Type B pancreatic cell (in vitro differentiated cells): ENCODE measurements around the gene TMEM98. TPM values are rescaled to one million over a fixed set of nuclear protein-coding genes. Genes with fewer than 3 reads are reported as not detected.

Experiments
- DNase-seq: peaks from one replicate; pipeline ENCODE4 v3.0.0; 2021; ENCODE audit warnings: mixed read lengths; ENCODE audit not compliant: unreplicated experiment; ENCODE audit errors: extremely low spot score
- H3K27ac Mint-ChIP-seq: 2 replicates; pipeline ENCODE4 v1.8.0; 2021; ENCODE audit warnings: mild to moderate bottlenecking, mixed read lengths
- H3K27me3 Mint-ChIP-seq: 2 replicates; pipeline ENCODE4 v1.8.0; 2021; ENCODE audit warnings: mixed read lengths
- H3K36me3 Mint-ChIP-seq: 2 replicates; pipeline ENCODE4 v1.8.0; 2021; ENCODE audit warnings: mixed read lengths
- H3K4me1 Mint-ChIP-seq: one replicate; pipeline ENCODE4 v1.8.0; 2021; ENCODE audit warnings: mixed read lengths; ENCODE audit not compliant: unreplicated experiment
- H3K4me3 Mint-ChIP-seq: 2 replicates; pipeline ENCODE4 v1.8.0; 2021; ENCODE audit warnings: mild to moderate bottlenecking, mixed read lengths
- H3K9me3 Mint-ChIP-seq: 2 replicates; pipeline ENCODE4 v1.8.0; 2021; ENCODE audit warnings: mixed read lengths
- total RNA-seq: library from RNA; stranded (reverse); gene quantifications from 2 replicates; pipeline ENCODE4 v1.2.1, GENCODE V29; 2021; ENCODE audit warnings: low replicate concordance
- TF ChIP-seq, protein P1 (sequence below): fragments of 200-600 bp; sonication (generic); conservative IDR thresholded peaks from 2 replicates; pipeline ENCODE4 v1.5.0; 2021; ENCODE audit warnings: antibody characterized with exemption, mild to moderate bottlenecking

Gene TMEM98
- total RNA-seq, 1 donor from 2014 or later = 161 TPM

DNA sequence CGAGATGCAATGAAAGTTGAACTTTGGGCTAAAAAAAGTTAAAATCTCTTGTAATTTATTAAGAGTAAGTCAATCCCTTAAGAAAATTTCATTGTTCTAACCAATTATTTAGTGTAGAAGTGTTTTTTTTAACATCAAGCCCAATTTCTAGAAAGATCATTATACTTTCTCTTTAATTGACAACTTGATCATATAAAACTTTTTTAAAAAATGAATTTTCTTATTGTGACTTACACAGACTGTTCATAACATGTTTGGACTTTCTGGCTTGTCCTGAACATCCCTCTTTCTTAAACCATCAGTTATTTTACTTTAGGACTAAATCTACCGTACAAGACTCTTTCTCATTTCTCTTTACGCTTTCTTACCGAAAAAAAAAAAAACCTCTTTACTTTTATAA is 26.2 kb upstream of the TMEM98 start:
- TF ChIP-seq, protein P1, sequence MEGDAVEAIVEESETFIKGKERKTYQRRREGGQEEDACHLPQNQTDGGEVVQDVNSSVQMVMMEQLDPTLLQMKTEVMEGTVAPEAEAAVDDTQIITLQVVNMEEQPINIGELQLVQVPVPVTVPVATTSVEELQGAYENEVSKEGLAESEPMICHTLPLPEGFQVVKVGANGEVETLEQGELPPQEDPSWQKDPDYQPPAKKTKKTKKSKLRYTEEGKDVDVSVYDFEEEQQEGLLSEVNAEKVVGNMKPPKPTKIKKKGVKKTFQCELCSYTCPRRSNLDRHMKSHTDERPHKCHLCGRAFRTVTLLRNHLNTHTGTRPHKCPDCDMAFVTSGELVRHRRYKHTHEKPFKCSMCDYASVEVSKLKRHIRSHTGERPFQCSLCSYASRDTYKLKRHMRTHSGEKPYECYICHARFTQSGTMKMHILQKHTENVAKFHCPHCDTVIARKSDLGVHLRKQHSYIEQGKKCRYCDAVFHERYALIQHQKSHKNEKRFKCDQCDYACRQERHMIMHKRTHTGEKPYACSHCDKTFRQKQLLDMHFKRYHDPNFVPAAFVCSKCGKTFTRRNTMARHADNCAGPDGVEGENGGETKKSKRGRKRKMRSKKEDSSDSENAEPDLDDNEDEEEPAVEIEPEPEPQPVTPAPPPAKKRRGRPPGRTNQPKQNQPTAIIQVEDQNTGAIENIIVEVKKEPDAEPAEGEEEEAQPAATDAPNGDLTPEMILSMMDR = no peak
- Mint-ChIP-seq H3K27ac (no peak overlapping the region), H3K9me3 (no peaks in the 10 kb centered on the region), H3K36me3 (no peaks in the 10 kb centered on the region), H3K27me3 (no peaks in the 10 kb centered on the region), H3K4me3 (no peak overlapping the region), H3K4me1 (no peaks in the 10 kb centered on the region)
- no peak for DNase-seq

- H3K4me3 Mint-ChIP-seq = no peak overlapping the region
- no peaks in the 10 kb centered on the region for H3K27me3 Mint-ChIP-seq
- no peak overlapping the region for H3K27ac Mint-ChIP-seq
- no peaks in the 10 kb centered on the region for H3K9me3 Mint-ChIP-seq
- H3K36me3 Mint-ChIP-seq = no peaks in the 10 kb centered on the region
- DNase-seq = no peak
- no peaks in the 10 kb centered on the region for H3K4me1 Mint-ChIP-seq
- TF ChIP-seq, protein P1 = no peak
Observed at GRCh38 chr17:32903774-32904673, 23.9 kb upstream of the TMEM98 start.

GRCh38 chr17:32904891-32905290 is 23.1 kb upstream of the TMEM98 start:
- Mint-ChIP-seq H3K4me1 (peaks cover 4% of the 10 kb centered on the region), H3K9me3 (no peaks in the 10 kb centered on the region), H3K4me3 (no peak overlapping the region), H3K27ac (no peak overlapping the region), H3K27me3 (no peaks in the 10 kb centered on the region), H3K36me3 (no peaks in the 10 kb centered on the region)
- peak; percentile 4 for DNase-seq
- TF ChIP-seq, protein P1 = no peak

- Mint-ChIP-seq H3K27ac (no peak overlapping the region), H3K27me3 (no peaks in the 10 kb centered on the region), H3K4me1 (peaks cover 15% of the 10 kb centered on the region), H3K9me3 (no peaks in the 10 kb centered on the region), H3K36me3 (no peaks in the 10 kb centered on the region), H3K4me3 (no peak overlapping the region)
- DNase-seq = peak; percentile 6
- TF ChIP-seq, protein P1 = no peak
Observed at GRCh38 chr17:32907583-32907982, 20.4 kb upstream of the TMEM98 start.

GRCh38 chr17:32909787-32910369 is 18.1 kb upstream of the TMEM98 start:
- DNase-seq = peak; percentile 68
- Mint-ChIP-seq H3K27me3 (no peaks in the 10 kb centered on the region), H3K4me3 (no peak overlapping the region), H3K36me3 (no peaks in the 10 kb centered on the region), H3K9me3 (no peaks in the 10 kb centered on the region), H3K4me1 (peaks cover 16% of the 10 kb centered on the region), H3K27ac (no peak overlapping the region)
- TF ChIP-seq, protein P1 = peak; percentile 81
